SK-MEL-5 (cell line): ENCODE data around the gene PCDHB6. TPM values are rescaled to one million over a fixed set of nuclear protein-coding genes. Genes with fewer than 3 reads are reported as not detected.
"Not testable (repeated sequence)": the region's sequence is repeated elsewhere in the genome, so short reads cannot be mapped to it uniquely, and the experiment has no call there.

Source experiments
- DNase-seq: peaks from one replicate; pipeline ENCODE4 v3.0.0-alpha.2; 2016; ENCODE audit warnings: low read depth, low spot score
- in situ Hi-C: cut with HindIII; loops from 2 replicates; pipeline ENCODE4 v1.10.0; 2016; ENCODE audit warnings: low sequenced_read_pairs, high pct_unique_total_duplicates, low pct_unique_long_range_greater_than_20kb
- total RNA-seq: library from RNA; depleted of rRNA; stranded (reverse); fragments of >200 nt; shearing (Covaris generic); gene quantifications from 2 replicates; pipeline ENCODE4 v1.2.3, GENCODE V29; 2014

PCDHB6 gene
- total RNA-seq, 1 experiment from 2014 or later = 0.21 TPM

GRCh38 chr5:141152096-141152495 is 2.2 kb downstream of the PCDHB6 start:
- DNase-seq, in situ Hi-C loops: not testable (repeated sequence)

GRCh38 chr5:141155540-141156374 is 5.9 kb downstream of the PCDHB6 start:
- DNase-seq = peak; percentile 54
- in situ Hi-C loops = no loop called here

DNA sequence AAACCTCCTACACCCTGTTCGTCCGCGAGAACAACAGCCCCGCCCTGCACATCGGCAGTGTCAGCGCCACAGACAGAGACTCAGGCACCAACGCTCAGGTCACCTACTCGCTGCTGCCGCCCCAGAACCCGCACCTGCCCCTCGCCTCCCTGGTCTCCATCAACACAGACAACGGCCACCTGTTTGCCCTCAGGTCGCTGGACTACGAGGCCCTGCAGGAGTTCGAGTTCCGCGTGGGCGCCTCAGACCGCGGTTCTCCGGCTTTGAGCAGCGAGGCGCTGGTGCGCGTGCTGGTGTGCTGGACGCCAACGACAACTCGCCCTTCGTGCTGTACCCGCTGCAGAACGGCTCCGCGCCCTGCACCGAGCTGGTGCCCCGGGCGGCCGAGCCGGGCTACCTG is 7.5 kb downstream of the PCDHB6 start:
- DNase-seq = not testable (repeated sequence)

DNA sequence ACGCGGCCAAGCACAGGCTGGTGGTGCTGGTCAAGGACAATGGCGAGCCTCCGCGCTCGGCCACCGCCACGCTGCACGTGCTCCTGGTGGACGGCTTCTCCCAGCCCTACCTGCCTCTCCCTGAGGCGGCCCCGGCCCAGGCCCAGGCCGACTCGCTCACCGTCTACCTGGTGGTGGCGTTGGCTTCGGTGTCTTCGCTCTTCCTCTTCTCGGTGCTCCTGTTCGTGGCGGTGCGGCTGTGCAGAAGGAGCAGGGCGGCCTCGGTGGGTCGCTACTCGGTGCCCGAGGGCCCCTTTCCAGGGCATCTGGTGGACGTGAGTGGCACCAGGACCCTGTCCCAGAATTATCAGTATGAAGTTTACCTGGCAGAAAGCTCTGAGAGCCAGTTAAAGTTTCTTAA is 8.0 kb downstream of the PCDHB6 start:
- in situ Hi-C loops, DNase-seq: not testable (repeated sequence)

More for the DNA sequence above, 7.5 kb downstream of the PCDHB6 start:
- in situ Hi-C loops = not testable (repeated sequence)

- in situ Hi-C loops = no loop called here
- peak; percentile 70 for DNase-seq
These were observed 22.7 kb downstream of the PCDHB6 start, which contains the start of gene PCDHB7 for GRCh38 chr5:141172381-141173204. PCDHB7 (plus strand) TSS chr5:141172644; CDS start chr5:141172836, 192 bp downstream.

DNA sequence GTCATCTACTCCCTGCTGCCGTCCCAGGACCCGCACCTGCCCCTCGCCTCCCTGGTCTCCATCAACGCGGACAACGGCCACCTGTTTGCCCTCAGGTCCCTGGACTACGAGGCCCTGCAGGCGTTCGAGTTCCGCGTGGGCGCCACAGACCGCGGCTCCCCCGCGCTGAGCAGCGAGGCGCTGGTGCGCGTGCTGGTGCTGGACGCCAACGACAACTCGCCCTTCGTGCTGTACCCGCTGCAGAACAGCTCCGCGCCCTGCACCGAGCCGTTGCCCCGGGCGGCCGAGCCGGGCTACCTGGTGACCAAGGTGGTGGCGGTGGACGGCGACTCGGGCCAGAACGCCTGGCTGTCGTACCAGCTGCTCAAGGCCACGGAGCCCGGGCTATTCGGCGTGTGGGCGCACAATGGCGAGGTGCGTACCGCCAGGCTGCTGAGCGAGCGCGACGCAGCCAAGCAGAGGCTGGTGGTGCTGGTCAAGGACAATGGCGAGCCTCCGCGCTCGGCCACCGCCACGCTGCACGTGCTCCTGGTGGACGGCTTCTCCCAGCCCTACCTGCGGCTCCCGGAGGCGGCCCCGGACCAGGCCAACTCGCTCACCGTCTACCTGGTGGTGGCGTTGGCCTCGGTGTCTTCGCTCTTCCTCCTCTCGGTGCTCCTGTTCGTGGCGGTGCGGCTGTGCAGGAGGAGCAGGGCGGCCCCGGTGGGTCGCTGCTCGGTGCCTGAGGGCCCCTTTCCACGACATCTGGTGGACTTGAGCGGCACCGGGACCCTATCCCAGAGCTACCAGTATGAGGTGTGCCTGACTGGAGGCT is 24.6 kb downstream of the PCDHB6 start:
- DNase-seq, in situ Hi-C loops: not testable (repeated sequence)

- DNase-seq = no peak
- in situ Hi-C loops = no loop called here
These were observed 26.1 kb downstream of the PCDHB6 start for GRCh38 chr5:141175933-141176332.

DNA sequence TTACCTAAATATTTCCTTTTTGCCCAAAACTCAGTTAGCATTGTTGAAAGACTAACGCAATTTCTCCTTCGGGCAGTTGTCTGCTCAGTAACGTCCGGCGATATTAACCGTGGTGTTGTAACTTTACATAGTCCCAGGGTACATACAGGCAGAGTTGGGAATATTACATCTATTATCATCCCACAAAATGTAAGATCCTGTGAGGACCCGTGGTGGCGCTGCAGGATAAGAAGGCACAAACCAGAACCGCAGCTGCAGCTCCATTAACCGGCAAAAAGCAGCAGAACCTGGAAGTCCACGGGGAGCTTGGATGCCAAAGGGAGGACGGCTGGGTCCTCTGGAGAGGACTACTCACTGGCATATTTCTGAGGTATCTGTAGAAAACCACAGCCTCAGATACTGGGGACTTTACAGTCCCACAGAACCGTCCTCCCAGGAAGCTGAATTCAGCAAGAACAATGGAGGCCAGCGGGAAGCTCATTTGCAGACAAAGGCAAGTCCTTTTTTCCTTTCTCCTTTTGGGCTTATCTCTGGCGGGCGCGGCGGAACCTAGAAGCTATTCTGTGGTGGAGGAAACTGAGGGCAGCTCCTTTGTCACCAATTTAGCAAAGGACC is 27.8 kb downstream of the PCDHB6 start, which contains the start of gene PCDHB8:
PCDHB8 (plus strand) TSS at position 214 of the 615 bp plus-strand sequence; CDS start at position 459, 245 bp downstream.
- in situ Hi-C loops = not testable (repeated sequence)
- DNase-seq = peak; percentile 62

DNA sequence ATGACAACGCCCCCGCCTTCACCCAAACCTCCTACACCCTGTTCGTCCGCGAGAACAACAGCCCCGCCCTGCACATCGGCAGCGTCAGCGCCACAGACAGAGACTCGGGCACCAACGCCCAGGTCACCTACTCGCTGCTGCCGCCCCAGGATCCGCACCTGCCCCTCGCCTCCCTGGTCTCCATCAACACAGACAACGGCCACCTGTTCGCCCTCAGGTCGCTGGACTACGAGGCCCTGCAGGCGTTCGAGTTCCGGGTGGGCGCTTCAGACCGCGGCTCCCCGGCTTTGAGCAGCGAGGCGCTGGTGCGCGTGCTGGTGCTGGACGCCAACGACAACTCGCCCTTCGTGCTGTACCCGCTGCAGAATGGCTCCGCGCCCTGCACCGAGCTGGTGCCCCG is 29.5 kb downstream of the PCDHB6 start:
- DNase-seq, in situ Hi-C loops: not testable (repeated sequence)

- in situ Hi-C loops, DNase-seq: not testable (repeated sequence)
These were observed 30.0 kb downstream of the PCDHB6 start for GRCh38 chr5:141179876-141180275.

DNA sequence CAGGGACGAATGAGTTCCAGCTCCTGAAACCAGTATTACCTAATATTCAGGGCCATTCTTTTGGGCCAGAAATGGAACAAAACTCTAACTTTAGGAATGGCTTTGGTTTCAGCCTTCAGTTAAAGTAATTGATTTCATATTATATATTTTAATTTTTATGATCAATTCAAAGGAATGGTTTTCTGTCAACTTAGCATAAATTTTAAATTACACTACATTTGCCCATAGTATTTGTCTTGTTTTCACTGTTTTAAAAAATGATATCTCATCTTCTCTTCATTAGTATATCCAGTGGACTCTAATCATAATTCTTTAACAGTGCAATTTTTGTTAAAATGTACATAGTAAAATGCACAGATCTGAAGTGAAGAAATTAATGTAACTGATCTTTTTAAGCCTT is 30.5 kb downstream of the PCDHB6 start:
- in situ Hi-C loops = no loop called here

DNA sequence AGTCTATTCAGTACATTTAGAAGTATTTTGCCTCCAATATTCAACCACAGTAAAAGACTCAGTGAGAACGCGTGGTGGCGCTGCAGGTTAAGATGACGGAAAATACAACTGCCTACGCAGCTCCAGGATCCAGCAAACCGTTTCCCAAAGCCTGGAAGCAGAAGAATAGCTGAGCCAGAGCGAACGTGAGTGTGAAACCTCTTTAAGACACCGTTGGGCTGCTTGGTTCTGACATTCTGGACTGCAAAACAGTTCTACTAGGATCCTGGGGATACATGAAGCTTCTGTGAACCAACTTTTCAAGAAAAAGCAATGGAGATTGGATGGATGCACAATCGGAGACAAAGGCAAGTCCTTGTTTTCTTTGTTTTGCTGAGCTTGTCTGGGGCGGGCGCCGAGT is 32.4 kb downstream of the PCDHB6 start, which contains the start of gene PCDHB16:
PCDHB16 (plus strand) TSS at position 140 of the 400 bp plus-strand sequence; CDS start at position 313, 173 bp downstream.
- in situ Hi-C loops = no loop called here
- peak; percentile 75 for DNase-seq

More for the DNA sequence above, 30.5 kb downstream of the PCDHB6 start:
- DNase-seq = no peak

- in situ Hi-C loops, DNase-seq: not testable (repeated sequence)
These were observed 34.4 kb downstream of the PCDHB6 start for GRCh38 chr5:141184117-141184855.

GRCh38 chr5:141186897-141187512 is 37.1 kb downstream of the PCDHB6 start, which contains the start of gene PCDHB9:
PCDHB9 (plus strand) TSS chr5:141187161; CDS start chr5:141187319, 158 bp downstream.
- in situ Hi-C loops = no loop called here
- DNase-seq = peak; percentile 48

GRCh38 chr5:141188682-141189081 is 38.8 kb downstream of the PCDHB6 start:
- in situ Hi-C loops, DNase-seq: not testable (repeated sequence)

GRCh38 chr5:141189131-141189530 is 39.3 kb downstream of the PCDHB6 start:
- in situ Hi-C loops, DNase-seq: not testable (repeated sequence)
